Fibroblast of lung (primary cell): Measurements from ENCODE around the gene KMT2A. TPM values are rescaled to one million over a fixed set of nuclear protein-coding genes. Genes with fewer than 3 reads are reported as not detected.

Experiments used
- DNase-seq, 2 donors: peaks; one replicate each; pipeline versions ENCODE4 v3.0.0 to v3.0.0-alpha.2; 2010; ENCODE audit warnings: low read depth in 2 of 2
- H2AFZ ChIP-seq: 2 replicates; pipeline ENCODE4 v1.5.1; 2012; ENCODE audit warnings: low read length, control low read depth, inconsistent platforms
- H3K27ac ChIP-seq: 2 replicates; pipeline ENCODE4 v1.5.1; 2011; ENCODE audit warnings: low read length, control low read depth; ENCODE audit not compliant: insufficient read depth
- H3K27me3 ChIP-seq: 2 replicates; pipeline ENCODE4 v1.5.1; 2011; ENCODE audit warnings: mild to moderate bottlenecking, low read length; ENCODE audit not compliant: control insufficient read depth, insufficient read depth
- H3K36me3 ChIP-seq: 2 replicates; pipeline ENCODE4 v1.5.1; 2011; ENCODE audit warnings: low read length; ENCODE audit not compliant: control insufficient read depth, insufficient read depth
- H3K4me1 ChIP-seq: 2 replicates; pipeline ENCODE4 v1.5.1; 2011; ENCODE audit warnings: low read length; ENCODE audit not compliant: control insufficient read depth, insufficient read depth; ENCODE audit errors: extremely low read depth
- H3K4me2 ChIP-seq: 2 replicates; pipeline ENCODE4 v1.5.1; 2011; ENCODE audit warnings: low read length, control low read depth; ENCODE audit not compliant: insufficient read depth; ENCODE audit errors: extremely low read depth
- H3K4me3 ChIP-seq, 4 experiments: fragments of 200-600 bp in 1 of 4; sonication (generic) in 1 of 4; replicated peaks in 1 of 4; 2 replicates each; pipeline ENCODE4 v1.5.1; 2011 to 2016; ENCODE audit warnings: low read length in 4 of 4, low read depth in 3 of 4, mild to moderate bottlenecking in 3 of 4, control low read depth in 2 of 4, inconsistent platforms in 1 of 4, mixed read lengths in 1 of 4; ENCODE audit not compliant: insufficient read depth in 1 of 4; ENCODE audit errors: control extremely low read depth in 1 of 4
- H3K79me2 ChIP-seq: 2 replicates; pipeline ENCODE4 v1.5.1; 2012; ENCODE audit warnings: mild to moderate bottlenecking, low read length, inconsistent platforms; ENCODE audit not compliant: control insufficient read depth, insufficient read depth
- H3K9ac ChIP-seq: 2 replicates; pipeline ENCODE4 v1.5.1; 2011; ENCODE audit warnings: mild to moderate bottlenecking, low read length, control low read depth; ENCODE audit not compliant: insufficient read depth
- H3K9me3 ChIP-seq: 2 replicates; pipeline ENCODE4 v1.5.1; 2012; ENCODE audit warnings: low read depth, low read length; ENCODE audit not compliant: control insufficient read depth, insufficient read depth
- H4K20me1 ChIP-seq: 2 replicates; pipeline ENCODE4 v1.5.1; 2011; ENCODE audit warnings: low read length; ENCODE audit not compliant: control insufficient read depth, insufficient read depth; ENCODE audit errors: extremely low read depth
- EZH2 ChIP-seq: IDR thresholded peaks from 2 replicates; pipeline ENCODE4 v1.5.1; 2012; ENCODE audit warnings: low read length, control low read depth, mild to moderate bottlenecking; ENCODE audit errors: missing control alignments
- polyA plus RNA-seq, 2 donors: library from polyadenylated mRNA; depleted of rRNA in 1 of 2; stranded (reverse) in 1 of 2; unstranded in 1 of 2; fragments of >200 nt; gene quantifications; 2 replicates each; pipeline ENCODE4 v1.2.1, GENCODE V29; 2011 to 2012; ENCODE audit warnings: missing spikeins in 1 of 2
- total RNA-seq: library from RNA; depleted of rRNA; stranded (reverse); fragments of >200 nt; gene quantifications from 2 replicates; pipeline ENCODE4 v1.2.1, GENCODE V29; 2014
- TF ChIP-seq, protein P1 (sequence below), 2 donors: IDR thresholded peaks in 1 of 2; conservative IDR thresholded peaks in 1 of 2; 1 replicate in 1 of 2; 2 replicates in 1 of 2; pipeline ENCODE4 v1.5.1; 2011 to 2012; ENCODE audit warnings: low read length in 2 of 2, control low read depth in 1 of 2, inconsistent platforms in 1 of 2, low read depth in 1 of 2, mild to moderate bottlenecking in 1 of 2

KMT2A gene
- total and polyA plus RNA-seq, 2 donors (not counting 1 experiment from before 2014, with no cell fraction given), result 17.1 to 33.4 TPM

GRCh38 chr11:118410055-118410745, 26.1 kb upstream of the KMT2A start:
- Histone ChIP-seq H3K27ac (no peak overlapping the region), H4K20me1 (no peaks in the 10 kb centered on the region), H3K4me1 (no peaks in the 10 kb centered on the region), H3K4me2 (no peak overlapping the region), H3K9ac (no peak overlapping the region), H2AFZ (no peak overlapping the region), H3K9me3 (no peaks in the 10 kb centered on the region), H3K36me3 (no peaks in the 10 kb centered on the region), H3K27me3 (no peaks in the 10 kb centered on the region), H3K79me2 (peaks cover 18% of the 10 kb centered on the region), H3K4me3 (no peak overlapping the region)
- no peak for TF ChIP-seq EZH2
- TF ChIP-seq, protein P1, sequence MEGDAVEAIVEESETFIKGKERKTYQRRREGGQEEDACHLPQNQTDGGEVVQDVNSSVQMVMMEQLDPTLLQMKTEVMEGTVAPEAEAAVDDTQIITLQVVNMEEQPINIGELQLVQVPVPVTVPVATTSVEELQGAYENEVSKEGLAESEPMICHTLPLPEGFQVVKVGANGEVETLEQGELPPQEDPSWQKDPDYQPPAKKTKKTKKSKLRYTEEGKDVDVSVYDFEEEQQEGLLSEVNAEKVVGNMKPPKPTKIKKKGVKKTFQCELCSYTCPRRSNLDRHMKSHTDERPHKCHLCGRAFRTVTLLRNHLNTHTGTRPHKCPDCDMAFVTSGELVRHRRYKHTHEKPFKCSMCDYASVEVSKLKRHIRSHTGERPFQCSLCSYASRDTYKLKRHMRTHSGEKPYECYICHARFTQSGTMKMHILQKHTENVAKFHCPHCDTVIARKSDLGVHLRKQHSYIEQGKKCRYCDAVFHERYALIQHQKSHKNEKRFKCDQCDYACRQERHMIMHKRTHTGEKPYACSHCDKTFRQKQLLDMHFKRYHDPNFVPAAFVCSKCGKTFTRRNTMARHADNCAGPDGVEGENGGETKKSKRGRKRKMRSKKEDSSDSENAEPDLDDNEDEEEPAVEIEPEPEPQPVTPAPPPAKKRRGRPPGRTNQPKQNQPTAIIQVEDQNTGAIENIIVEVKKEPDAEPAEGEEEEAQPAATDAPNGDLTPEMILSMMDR (conservative IDR thresholded peaks at IDR 0.05 in 1 of 2, IDR thresholded peaks at IDR 0.05 in 1 of 2; ENCODE audit: low read depth in 1 of 2, low read length in 2 of 2), result no peak
- DNase-seq, result no peak

GRCh38 chr11:118411530-118411929, 24.8 kb upstream of the KMT2A start:
- no peaks in the 10 kb centered on the region for H3K36me3 ChIP-seq
- H4K20me1 ChIP-seq, result no peaks in the 10 kb centered on the region
- DNase-seq, result no peak
- no peaks in the 10 kb centered on the region for H3K27me3 ChIP-seq
- H3K27ac ChIP-seq, result no peak overlapping the region
- H3K9ac ChIP-seq, result no peak overlapping the region
- H3K79me2 ChIP-seq, result peaks cover 5% of the 10 kb centered on the region
- TF ChIP-seq, protein P1 (conservative IDR thresholded peaks at IDR 0.05 in 1 of 2, IDR thresholded peaks at IDR 0.05 in 1 of 2; ENCODE audit: low read depth in 1 of 2, low read length in 2 of 2), result no peak
- TF ChIP-seq EZH2, result no peak
- H3K4me2 ChIP-seq, result no peak overlapping the region
- peaks cover 3% of the 10 kb centered on the region for H3K4me1 ChIP-seq
- no peak overlapping the region for H3K4me3 ChIP-seq
- H2AFZ ChIP-seq, result no peak overlapping the region
- no peaks in the 10 kb centered on the region for H3K9me3 ChIP-seq

GRCh38 chr11:118412921-118413320, 23.4 kb upstream of the KMT2A start:
- TF ChIP-seq, protein P1 (conservative IDR thresholded peaks at IDR 0.05 in 1 of 2, IDR thresholded peaks at IDR 0.05 in 1 of 2; ENCODE audit: low read depth in 1 of 2, low read length in 2 of 2), result no peak
- TF ChIP-seq EZH2, result no peak
- no peak overlapping the region for H3K27ac ChIP-seq

More at GRCh38 chr11:118412921-118413320, 23.4 kb upstream of the KMT2A start:
- no peak overlapping the region for H3K9ac ChIP-seq
- H3K4me2 ChIP-seq, result no peak overlapping the region
- H3K4me3 ChIP-seq, result no peak overlapping the region
- peaks cover 3% of the 10 kb centered on the region for H3K4me1 ChIP-seq
- H3K79me2 ChIP-seq, result no peaks in the 10 kb centered on the region
- H3K27me3 ChIP-seq, result no peaks in the 10 kb centered on the region
- DNase-seq, result no peak
- H3K9me3 ChIP-seq, result no peaks in the 10 kb centered on the region
- H2AFZ ChIP-seq, result no peak overlapping the region
- H3K36me3 ChIP-seq, result no peaks in the 10 kb centered on the region
- H4K20me1 ChIP-seq, result no peaks in the 10 kb centered on the region
